Chondrocyte (in vitro differentiated cells): ENCODE results near the gene GNAI3. TPM values are rescaled to one million over a fixed set of nuclear protein-coding genes. Genes with fewer than 3 reads are reported as not detected.

Experiments
- DNase-seq: peaks from one replicate; pipeline ENCODE4 v3.0.0; 2021; ENCODE audit warnings: mixed read lengths, low spot score
- H3K27ac Mint-ChIP-seq: one replicate; pipeline ENCODE4 v1.8.0; 2021; ENCODE audit warnings: mild to moderate bottlenecking, moderate library complexity, mixed read lengths; ENCODE audit not compliant: unreplicated experiment
- H3K27me3 Mint-ChIP-seq: 2 replicates; pipeline ENCODE4 v1.8.0; 2021; ENCODE audit warnings: low read depth, mixed read lengths
- H3K36me3 Mint-ChIP-seq: 2 replicates; pipeline ENCODE4 v1.8.0; 2021; ENCODE audit warnings: low read depth, mixed read lengths
- H3K4me1 Mint-ChIP-seq: 2 replicates; pipeline ENCODE4 v1.8.0; 2021; ENCODE audit warnings: low read depth, mild to moderate bottlenecking, mixed read lengths
- H3K4me3 Mint-ChIP-seq: one replicate; pipeline ENCODE4 v1.8.0; 2021; ENCODE audit warnings: mild to moderate bottlenecking, moderate library complexity, mixed read lengths; ENCODE audit not compliant: unreplicated experiment
- H3K9me3 Mint-ChIP-seq: 2 replicates; pipeline ENCODE4 v1.8.0; 2021; ENCODE audit warnings: low read depth, mixed read lengths
- CTCF ChIP-seq: fragments of 200-600 bp; sonication (generic); IDR thresholded peaks from 2 replicates; pipeline ENCODE4 v1.5.0; 2021; ENCODE audit warnings: antibody characterized with exemption, mild to moderate bottlenecking, moderate library complexity
- total RNA-seq: library from RNA; stranded (reverse); gene quantifications from 3 replicates; pipeline ENCODE4 v1.2.1, GENCODE V29; 2021

GNAI3 gene
- total RNA-seq, 1 donor from 2014 or later: 10.7 TPM

- H3K27ac Mint-ChIP-seq: no peak overlapping the region
- H3K27me3 Mint-ChIP-seq: no peaks in the 10 kb centered on the region
- TF ChIP-seq CTCF: no peak
- no peaks in the 10 kb centered on the region for H3K9me3 Mint-ChIP-seq
- peaks cover 38% of the 10 kb centered on the region for H3K4me1 Mint-ChIP-seq
- no peak overlapping the region for H3K4me3 Mint-ChIP-seq
- no peak for DNase-seq
- peaks cover 22% of the 10 kb centered on the region for H3K36me3 Mint-ChIP-seq
Observed at GRCh38 chr1:109624201-109625010, 76.0 kb downstream of the GNAI3 start.

- DNase-seq: no peak
- no peaks in the 10 kb centered on the region for H3K27me3 Mint-ChIP-seq
- no peak overlapping the region for H3K4me3 Mint-ChIP-seq
- peaks cover 29% of the 10 kb centered on the region for H3K36me3 Mint-ChIP-seq
- no peak for TF ChIP-seq CTCF
- H3K9me3 Mint-ChIP-seq: no peaks in the 10 kb centered on the region
- H3K4me1 Mint-ChIP-seq: peaks cover 34% of the 10 kb centered on the region
- H3K27ac Mint-ChIP-seq: no peak overlapping the region
Observed at GRCh38 chr1:109625176-109625575, 76.8 kb downstream of the GNAI3 start.

GRCh38 chr1:109625601-109626560 is 77.5 kb downstream of the GNAI3 start:
- Mint-ChIP-seq H3K9me3 (no peaks in the 10 kb centered on the region), H3K36me3 (peaks cover 29% of the 10 kb centered on the region), H3K27me3 (no peaks in the 10 kb centered on the region), H3K27ac (no peak overlapping the region), H3K4me3 (no peak overlapping the region), H3K4me1 (peaks cover 33% of the 10 kb centered on the region)
- DNase-seq: no peak
- TF ChIP-seq CTCF: no peak

- TF ChIP-seq CTCF: no peak
- no peak overlapping the region for H3K27ac Mint-ChIP-seq
- H3K9me3 Mint-ChIP-seq: no peaks in the 10 kb centered on the region
- H3K27me3 Mint-ChIP-seq: no peaks in the 10 kb centered on the region
- no peak for DNase-seq
- H3K36me3 Mint-ChIP-seq: peaks cover 33% of the 10 kb centered on the region
- peaks cover 24% of the 10 kb centered on the region for H3K4me1 Mint-ChIP-seq
- no peak overlapping the region for H3K4me3 Mint-ChIP-seq
Observed at GRCh38 chr1:109626682-109627408, 78.4 kb downstream of the GNAI3 start.
